HK-2 (cell line): ENCODE results near the gene TUBB6.

Experiments
- DNase-seq: peaks from one replicate; pipeline ENCODE4 v3.0.0-alpha.2; 2018; ENCODE audit not compliant: unreplicated experiment

TUBB6 gene

DNA sequence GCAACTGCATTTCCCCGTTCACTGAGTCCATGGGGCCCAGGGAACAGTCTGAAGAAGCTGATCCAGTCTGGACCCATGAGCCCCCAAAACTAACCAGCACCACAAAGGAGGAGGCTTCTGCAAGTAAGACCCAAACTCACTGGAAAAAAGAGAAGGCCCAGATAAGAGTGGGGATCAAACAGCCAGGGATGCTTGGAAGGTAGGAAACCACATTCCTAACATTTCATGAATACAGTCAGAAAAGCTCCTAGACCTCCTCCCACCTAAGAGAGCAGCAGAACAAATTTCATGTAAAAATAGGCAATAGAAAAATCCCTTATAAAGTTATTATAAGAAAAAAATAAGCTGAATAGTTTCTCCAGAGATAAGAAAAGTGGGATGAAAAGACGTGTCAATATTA, 30.3 kb downstream of the TUBB6 start:
- DNase-seq: no peak

GRCh38 chr18:12340945-12341660, 33.1 kb downstream of the TUBB6 start:
- DNase-seq: no peak

- DNase-seq: no peak
These were observed 34.6 kb downstream of the TUBB6 start for GRCh38 chr18:12342661-12343060.

- no peak for DNase-seq
These were observed 37.6 kb downstream of the TUBB6 start for GRCh38 chr18:12345491-12346239.

DNA sequence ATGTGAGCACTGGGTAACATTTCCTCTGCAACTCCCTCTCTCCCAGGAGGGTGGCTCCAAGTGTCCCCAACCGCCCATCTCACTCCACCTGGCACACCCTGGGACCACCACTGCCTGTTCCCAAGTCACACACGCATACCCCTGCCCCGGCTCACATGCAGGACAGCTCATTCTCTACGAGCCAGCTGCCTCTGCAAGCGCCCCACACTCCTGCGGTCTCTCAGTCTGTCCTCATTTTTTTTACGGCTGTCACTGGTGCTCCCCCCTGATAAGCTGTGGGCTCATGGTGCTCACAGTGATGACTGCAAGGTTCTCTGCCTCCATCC, 38.2 kb downstream of the TUBB6 start:
- no peak for DNase-seq

DNA sequence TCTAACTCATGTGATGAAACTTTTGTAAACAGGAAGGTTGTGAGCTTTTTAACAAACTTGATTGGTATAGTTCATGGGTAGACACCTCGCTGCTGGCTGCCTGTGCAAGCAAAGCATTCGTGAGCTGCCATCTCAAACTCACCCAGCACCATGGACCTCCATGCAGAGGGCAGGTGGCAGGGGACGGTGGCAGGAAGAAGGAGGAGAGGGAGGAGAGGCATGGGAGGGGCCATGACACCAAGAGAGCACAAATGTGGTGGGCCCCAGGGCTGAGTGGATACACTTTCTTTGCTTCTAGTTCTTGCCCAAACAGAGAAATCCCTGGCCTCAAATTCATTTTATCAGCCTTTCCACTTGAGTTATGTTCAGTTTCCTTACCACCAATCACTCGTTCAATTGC, 39.9 kb downstream of the TUBB6 start:
- DNase-seq: no peak

DNA sequence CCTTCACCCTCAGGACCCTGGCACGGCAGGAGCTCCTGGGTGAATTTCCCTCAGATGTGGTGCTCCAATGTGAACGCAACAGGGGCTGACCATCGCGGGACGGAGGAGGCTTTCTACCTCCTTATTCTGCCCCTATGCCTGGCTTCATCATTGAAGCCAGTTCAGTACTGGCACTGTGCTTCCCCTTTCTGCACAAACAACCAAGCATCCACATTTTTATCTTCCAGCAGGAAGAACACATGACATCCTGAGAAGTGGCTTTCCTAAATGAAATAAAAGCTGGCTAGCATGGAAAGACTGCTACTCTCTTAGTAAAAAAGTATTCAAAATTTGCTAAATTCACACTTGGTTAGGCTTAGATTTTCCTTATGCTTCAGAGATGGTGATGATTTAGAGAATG, 44.1 kb downstream of the TUBB6 start:
- DNase-seq: no peak

DNA sequence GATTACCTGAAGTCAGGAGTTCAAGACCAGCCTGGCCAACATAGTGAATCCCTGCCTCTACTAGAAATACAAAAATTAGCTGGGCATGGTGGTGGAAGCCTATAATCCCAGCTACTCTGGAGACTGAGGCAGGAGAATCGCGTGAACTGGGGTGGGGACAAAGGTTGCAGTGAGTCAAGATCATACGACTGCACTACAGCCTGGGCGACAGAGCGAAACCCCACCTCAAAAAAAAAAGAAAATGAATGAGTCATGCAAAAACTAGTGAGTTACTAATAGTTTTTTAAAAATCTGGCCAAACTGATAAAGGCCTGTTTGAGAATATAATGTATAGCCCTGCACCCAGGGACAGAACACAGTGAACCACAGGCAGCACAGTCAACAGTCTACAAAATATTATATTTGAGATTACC, 51.5 kb downstream of the TUBB6 start:
- DNase-seq: peak; percentile 17

DNA sequence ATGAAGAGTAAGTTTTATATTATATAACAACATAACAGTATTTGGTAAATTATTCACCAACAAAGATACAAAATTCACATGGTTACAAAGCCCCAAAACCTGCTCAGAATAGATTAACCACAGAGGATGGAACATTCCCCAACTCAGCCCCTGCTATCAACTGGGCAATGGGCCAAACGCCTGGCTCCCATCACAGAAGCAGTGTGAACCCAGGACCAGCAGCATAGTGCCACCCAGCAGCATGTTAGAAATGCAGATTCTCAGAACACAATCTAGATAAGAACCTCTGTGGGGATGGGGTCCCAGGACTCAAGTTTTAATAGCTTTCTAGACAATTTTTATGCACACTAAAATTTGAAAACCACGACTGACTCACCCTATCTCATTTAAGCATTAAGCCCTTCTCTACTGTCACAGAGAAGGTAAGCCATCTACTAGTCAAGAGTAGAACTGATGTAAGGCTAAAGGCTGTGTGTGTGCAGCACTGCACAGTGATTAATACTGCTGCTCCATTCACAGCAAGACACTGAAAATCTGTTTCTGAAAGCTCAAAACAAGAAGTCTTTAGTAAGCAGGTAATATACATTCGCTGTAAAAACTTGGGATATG, 53.8 kb downstream of the TUBB6 start:
- peak; percentile 11 for DNase-seq

DNA sequence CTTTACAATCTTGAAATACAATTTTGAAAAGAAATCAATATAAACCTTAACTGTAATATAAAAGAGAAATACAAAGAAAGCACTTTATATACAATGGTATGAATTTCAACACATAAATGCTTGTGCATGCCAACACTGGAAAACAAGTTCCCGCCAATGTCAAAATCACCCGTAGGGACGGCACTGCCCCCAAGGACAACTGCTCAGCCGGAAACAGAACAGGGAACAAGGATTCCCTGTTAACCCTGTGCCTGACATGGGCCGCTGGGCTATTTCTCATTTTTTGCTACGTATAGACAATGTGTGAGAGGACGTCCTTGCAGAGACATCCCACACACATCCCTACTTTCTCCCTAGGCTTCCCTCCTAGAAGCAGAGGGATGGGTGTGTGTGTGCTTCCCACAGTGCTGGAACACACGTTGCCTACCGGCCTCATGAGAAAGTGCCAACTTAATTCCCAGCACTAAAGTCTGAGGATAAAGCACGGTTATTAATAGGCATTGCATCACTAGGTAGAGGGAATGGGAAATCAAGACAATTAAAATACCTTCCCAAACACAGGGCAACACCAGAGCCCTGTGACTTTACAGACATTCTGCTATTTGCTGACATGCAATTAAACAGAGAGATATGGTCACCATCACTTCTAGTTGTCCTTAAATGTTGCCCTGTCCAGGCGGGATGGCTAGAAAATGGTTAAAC, 54.6 kb downstream of the TUBB6 start:
- no peak for DNase-seq

GRCh38 chr18:12366379-12366778, 58.3 kb downstream of the TUBB6 start:
- DNase-seq: no peak

DNA sequence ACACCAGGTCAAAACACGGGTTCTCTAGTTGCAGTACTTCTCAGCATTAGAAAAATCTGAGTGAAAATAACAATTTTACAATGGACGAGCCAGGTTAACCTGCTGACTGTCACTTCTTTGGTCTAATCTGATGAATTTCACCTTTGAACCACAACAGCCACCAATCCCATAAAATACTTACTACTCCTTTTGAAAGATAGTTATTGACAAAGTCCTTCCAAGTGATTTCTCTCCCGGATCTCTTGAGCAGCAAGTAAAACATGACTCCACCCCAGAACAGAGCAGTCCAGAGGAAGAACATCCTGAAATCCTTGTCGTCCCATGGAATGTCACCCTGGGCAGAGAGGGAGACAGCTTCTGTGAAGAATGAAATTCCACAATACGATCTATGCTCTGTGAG, 58.7 kb downstream of the TUBB6 start:
- no peak for DNase-seq

DNA sequence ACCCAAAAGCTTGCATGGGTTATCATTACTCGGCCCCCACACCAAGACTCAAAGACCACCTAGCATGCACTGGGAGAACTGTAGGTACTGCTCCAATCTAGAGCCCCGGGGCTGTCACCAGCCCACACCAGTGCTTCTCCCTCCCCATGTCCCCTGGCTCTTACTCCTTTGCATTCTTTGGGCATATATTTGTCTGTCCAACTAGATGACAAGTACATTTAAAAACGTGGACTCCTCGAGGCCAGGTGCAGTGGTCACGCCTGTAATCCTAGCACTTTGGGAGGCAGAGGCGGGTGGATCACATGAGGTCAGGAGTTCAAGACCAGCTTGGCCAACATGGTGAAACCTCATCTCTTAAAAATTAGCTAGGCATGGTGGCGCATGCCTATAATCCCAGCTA, 61.2 kb downstream of the TUBB6 start:
- DNase-seq: no peak

- no peak for DNase-seq
These were observed 63.5 kb downstream of the TUBB6 start for GRCh38 chr18:12371590-12371989.

GRCh38 chr18:12372406-12372805, 64.4 kb downstream of the TUBB6 start:
- no peak for DNase-seq

- DNase-seq: no peak
These were observed 65.2 kb downstream of the TUBB6 start for GRCh38 chr18:12373116-12373770.

DNA sequence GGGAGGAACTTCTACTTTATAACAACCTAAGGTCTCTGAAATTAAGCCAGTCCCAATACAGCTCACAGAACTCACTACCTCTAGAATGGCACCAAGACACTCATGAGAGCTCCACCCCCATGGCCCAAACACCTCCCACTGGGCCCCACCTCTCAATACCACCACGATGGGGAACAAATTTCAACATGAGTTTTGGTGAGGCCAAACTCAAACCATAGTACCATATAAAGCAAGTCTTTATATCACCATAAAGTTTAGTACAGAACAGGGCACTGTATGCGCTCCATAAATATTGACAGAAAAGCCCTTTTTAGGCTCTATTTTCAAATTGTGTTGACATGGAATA, 65.7 kb downstream of the TUBB6 start:
- DNase-seq: no peak

DNA sequence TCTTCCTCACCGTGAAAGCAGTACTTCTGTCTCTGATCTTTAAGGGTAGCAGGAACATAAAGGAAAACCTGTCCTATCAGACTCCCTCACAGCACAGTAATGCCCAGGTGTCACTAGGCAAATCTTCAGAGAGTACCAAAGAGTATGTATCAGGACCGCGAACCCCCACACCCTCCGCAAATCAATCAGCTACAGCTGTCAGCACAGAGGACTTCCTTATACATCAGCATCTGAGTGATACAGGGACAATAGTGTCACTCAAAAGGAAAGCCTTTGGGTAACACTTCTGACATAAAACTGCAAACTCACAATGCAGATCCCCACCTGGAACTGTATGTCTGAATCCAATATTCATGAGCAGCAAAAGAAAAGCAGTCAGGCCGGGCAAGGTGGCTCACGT, 66.4 kb downstream of the TUBB6 start:
- DNase-seq: no peak
